HG02763 (cell line): ENCODE measurements around the gene EEIG1.

Experiments used
- ATAC-seq: cut with Tn5 transposase; IDR thresholded peaks from one replicate; pipeline ENCODE4 v1.9.1; 2021; ENCODE audit warnings: mild to moderate bottlenecking, moderate library complexity; ENCODE audit not compliant: unreplicated experiment

The EEIG1 gene

GRCh38 chr9:127942216-127943010, 38.4 kb downstream of the EEIG1 start:
- ATAC-seq, result no peak

GRCh38 chr9:127941961-127942215, 38.9 kb downstream of the EEIG1 start:
- ATAC-seq, result no peak

- no peak for ATAC-seq
Observed at GRCh38 chr9:127941062-127941960, 39.5 kb downstream of the EEIG1 start.

- ATAC-seq, result no peak
Observed at GRCh38 chr9:127940593-127940992, 40.2 kb downstream of the EEIG1 start.

- no peak for ATAC-seq
Observed at GRCh38 chr9:127938298-127938690, 42.5 kb downstream of the EEIG1 start.

GRCh38 chr9:127937388-127938297, 43.1 kb downstream of the EEIG1 start, which contains the start of gene DPM2:
Gene DPM2, minus strand, starts transcription at chr9:127937854. Its CDS starts 34 bp downstream, at chr9:127937820.
- ATAC-seq, result peak; percentile 82

GRCh38 chr9:127937056-127937387, 43.8 kb downstream of the EEIG1 start:
- no peak for ATAC-seq

- ATAC-seq, result no peak
Observed at GRCh38 chr9:127936347-127936852, 44.4 kb downstream of the EEIG1 start.

- ATAC-seq, result no peak
Observed at GRCh38 chr9:127935765-127936221, 45.0 kb downstream of the EEIG1 start.

- no peak for ATAC-seq
Observed at GRCh38 chr9:127934986-127935385, 45.8 kb downstream of the EEIG1 start.

GRCh38 chr9:127934248-127934647, 46.5 kb downstream of the EEIG1 start:
- no peak for ATAC-seq

- peak; percentile 22 for ATAC-seq
Observed at GRCh38 chr9:127931092-127931881, 49.5 kb downstream of the EEIG1 start.
